K562 (cell line): ENCODE data around the gene UBXN4. TPM values are rescaled to one million over a fixed set of nuclear protein-coding genes. Genes with fewer than 3 reads are reported as not detected.

ENCODE experiments used
- ATF7 ChIP-seq: fragments of 450-650 bp; IDR thresholded peaks from 2 replicates; pipeline ENCODE4 v1.7.1; 2014; ENCODE audit warnings: mild to moderate bottlenecking, moderate library complexity
- BDP1 ChIP-seq: IDR thresholded peaks from 3 replicates; pipeline ENCODE4 v1.6.1; 2011; ENCODE audit not compliant: insufficient read length, insufficient read depth
- ERF ChIP-seq: fragments of 450-650 bp; formaldehyde crosslinking; IDR thresholded peaks from 2 replicates; pipeline ENCODE4 v1.4.0; 2020; ENCODE audit warnings: mild to moderate bottlenecking, mixed read lengths
- ETV6 ChIP-seq, 3 experiments: fragments of 150-350 bp in 1 of 3; sonication (generic) in 1 of 3; formaldehyde crosslinking in 1 of 3; IDR thresholded peaks; 2 replicates each; pipeline versions ENCODE4 v1.6.1 to v1.8.0; 2014 to 2022; ENCODE audit warnings: borderline replicate concordance in 2 of 3, low read depth in 2 of 3, antibody characterized with exemption in 1 of 3, low read length in 1 of 3, mild to moderate bottlenecking in 1 of 3, missing genetic modification reagents in 1 of 3
- FIP1L1 ChIP-seq: fragments of 200-400 bp; formaldehyde crosslinking; IDR thresholded peaks from 2 replicates; pipeline ENCODE4 v1.6.1; 2018; ENCODE audit warnings: mild to moderate bottlenecking, low read depth, low read length; ENCODE audit not compliant: poor library complexity, severe bottlenecking
- FOS ChIP-seq: IDR thresholded peaks from 3 replicates; pipeline ENCODE4 v1.6.1; 2011; ENCODE audit not compliant: insufficient read length; ENCODE audit errors: extremely low read depth
- GTF3C2 ChIP-seq: IDR thresholded peaks from 3 replicates; pipeline ENCODE4 v1.6.1; 2011; ENCODE audit warnings: borderline replicate concordance, mild to moderate bottlenecking, moderate library complexity; ENCODE audit not compliant: insufficient read length; ENCODE audit errors: extremely low read depth
- HCFC1 ChIP-seq: IDR thresholded peaks from 2 replicates; pipeline ENCODE4 v1.6.1; 2012; ENCODE audit warnings: low read depth, low read length, improper control_type of control experiment
- HMG20B ChIP-seq: fragments of 250-450 bp; sonication (Bioruptor Pico); IDR thresholded peaks from 2 replicates; pipeline ENCODE4 v1.5.0; 2021; ENCODE audit warnings: mild to moderate bottlenecking
- LCOR ChIP-seq: sonication (generic); formaldehyde crosslinking; IDR thresholded peaks from 2 replicates; pipeline ENCODE4 v1.8.0; 2022; ENCODE audit warnings: mild to moderate bottlenecking, missing genetic modification reagents
- MAFG ChIP-seq: fragments of 450-650 bp; conservative IDR thresholded peaks from 2 replicates; pipeline ENCODE4 v1.6.1; 2016; ENCODE audit warnings: missing genetic modification characterization, missing compliant biosample characterization
- MAX ChIP-seq: sonication (generic); formaldehyde crosslinking; IDR thresholded peaks from 2 replicates; pipeline ENCODE4 v1.9.0; 2022; ENCODE audit warnings: mild to moderate bottlenecking, missing genetic modification reagents
- POLR2AphosphoS5 ChIP-seq: IDR thresholded peaks from 2 replicates; pipeline ENCODE4 v1.6.1; 2011; ENCODE audit warnings: mild to moderate bottlenecking, low read depth, low read length, moderate library complexity; ENCODE audit not compliant: control insufficient read depth, insufficient read depth
- RBM15 ChIP-seq: fragments of 200-400 bp; formaldehyde crosslinking; IDR thresholded peaks from 2 replicates; pipeline ENCODE4 v1.6.1; 2018; ENCODE audit warnings: mild to moderate bottlenecking, low read length, moderate library complexity; ENCODE audit not compliant: insufficient read depth
- ZNF224 ChIP-seq: sonication (generic); formaldehyde crosslinking; IDR thresholded peaks from 2 replicates; pipeline ENCODE4 v1.8.0; 2022; ENCODE audit warnings: mild to moderate bottlenecking, missing genetic modification reagents
- ZNF280A ChIP-seq: fragments of 450-650 bp; IDR thresholded peaks from 2 replicates; pipeline ENCODE4 v1.6.1; 2018; ENCODE audit warnings: mild to moderate bottlenecking, low read depth; ENCODE audit not compliant: partially characterized antibody
- ZNF696 ChIP-seq: fragments of 250-450 bp; sonication (Bioruptor Pico); conservative IDR thresholded peaks from 2 replicates; pipeline ENCODE4 v1.4.0; 2020; ENCODE audit warnings: mild to moderate bottlenecking, moderate library complexity
- ZNF699 ChIP-seq: fragments of 250-450 bp; sonication (Bioruptor Pico); IDR thresholded peaks from 2 replicates; pipeline ENCODE4 v1.8.0; 2021; ENCODE audit warnings: mild to moderate bottlenecking, moderate library complexity; ENCODE audit not compliant: insufficient replicate concordance
- ZNF780A ChIP-seq: fragments of 250-450 bp; sonication (Bioruptor Pico); IDR thresholded peaks from 2 replicates; pipeline ENCODE4 v1.5.0; 2021; ENCODE audit warnings: mild to moderate bottlenecking
- polyA plus RNA-seq, 8 experiments: library from polyadenylated mRNA; depleted of rRNA in 4 of 8; stranded (reverse) in 5 of 8; unstranded in 3 of 8; fragments of >200 nt; fragmentation: Nextera tagmentation in 2 of 8; fragmentation: Illumina TruSeq in 1 of 8; extraction: Ambion mirVana in 2 of 8; extraction: Trizol in 1 of 8; gene quantifications; 2 replicates each; pipeline versions ENCODE4 v1.2.1 to v1.2.3, GENCODE V29; 2011 to 2014; ENCODE audit warnings: inconsistent platforms in 1 of 8, missing spikeins in 1 of 8
- total RNA-seq, 7 experiments: library from RNA; depleted of rRNA in 6 of 7; stranded (reverse); fragments of >200 nt in 6 of 7; fragmentation: Illumina TruSeq in 2 of 7; extraction: Trizol in 2 of 7; gene quantifications; 2 replicates each; pipeline versions ENCODE4 v1.2.1 to v1.2.3, GENCODE V29; 2011 to 2021; ENCODE audit warnings: low replicate concordance in 1 of 7
- TF ChIP-seq, protein P1 (sequence below): sonication (generic); formaldehyde crosslinking; IDR thresholded peaks from 2 replicates; pipeline ENCODE4 v1.8.0; 2022; ENCODE audit warnings: mild to moderate bottlenecking, missing genetic modification reagents, borderline replicate concordance

The UBXN4 gene
- total and polyA plus RNA-seq, 9 of the 15 experiments (the other 6 are each of a cell fraction or from before 2014, with no cell fraction given): 30.4 to 127 (median 55.3) TPM

DNA sequence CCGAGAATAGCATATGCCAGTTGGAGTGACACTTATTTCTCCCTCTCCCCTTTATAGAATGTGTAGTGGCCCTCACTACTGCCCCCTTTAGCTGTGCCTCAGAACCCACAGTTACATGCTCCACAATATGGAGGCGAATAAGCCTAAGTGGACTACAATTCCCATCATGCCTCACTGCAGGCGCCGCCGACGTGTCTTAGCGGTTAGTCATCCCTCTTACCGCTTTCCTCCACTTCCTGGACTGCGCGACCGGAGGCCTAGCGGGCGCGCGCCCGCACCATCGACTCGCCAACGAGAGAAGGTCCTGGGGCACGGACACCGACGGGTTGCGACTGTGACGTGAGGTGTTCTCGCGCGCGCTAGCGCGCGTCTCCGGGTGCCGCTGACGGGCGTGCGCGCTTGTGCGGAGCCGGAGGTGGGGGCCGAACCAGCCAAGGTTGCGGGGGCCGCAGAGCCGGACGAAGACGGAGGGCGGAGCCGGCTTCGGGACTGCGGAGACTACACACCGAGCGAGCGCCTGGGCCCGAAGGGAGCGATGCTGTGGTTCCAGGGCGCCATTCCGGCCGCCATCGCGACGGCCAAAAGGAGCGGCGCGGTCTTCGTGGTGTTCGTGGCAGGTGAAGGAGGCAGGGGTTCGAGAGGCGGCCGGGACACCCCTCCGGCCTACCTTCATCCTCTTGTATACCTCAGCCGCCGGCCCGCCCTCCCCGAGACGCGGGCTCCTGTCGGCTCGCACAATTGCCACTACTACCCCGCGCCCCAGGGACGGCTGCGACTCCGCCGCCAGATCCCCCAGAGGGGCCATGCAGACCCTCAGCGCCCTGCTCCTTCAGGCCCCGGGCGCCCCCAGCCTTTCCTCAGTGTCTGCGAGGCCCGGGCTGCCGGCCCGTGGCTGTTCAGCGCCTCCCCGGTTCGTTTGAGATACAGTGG, at the start of gene UBXN4 (continued):
- TF ChIP-seq FIP1L1 (no peak), ETV6 (IDR thresholded peaks at IDR 0.05; ENCODE audit: borderline replicate concordance in 1 of 2, low read depth in 2 of 2, low read length in 1 of 2) (no peak), ETV6 (CRISPR knock-in tag; IDR thresholded peaks at IDR 0.05; ENCODE audit: borderline replicate concordance) (no peak), ZNF699 (no peak), LCOR (CRISPR knock-in tag) (peak; percentile 90), ZNF696 (CRISPR knock-in tag) (no peak), MAFG (tag) (no peak), FOS (peak; percentile 39), ZNF780A (CRISPR knock-in tag) (no peak), ZNF224 (CRISPR knock-in tag) (no peak), POLR2AphosphoS5 (peak; percentile 83), ERF (CRISPR knock-in tag) (peak; percentile 81; the same call in 1 of the 2 replicates), HMG20B (no peak), BDP1 (no peak), ZNF280A (no peak), HCFC1 (peak; percentile 95), ATF7 (peak; percentile 96), GTF3C2 (no peak), MAX (CRISPR knock-in tag) (peak; percentile 66), RBM15 (no peak)
- TF ChIP-seq, protein P1, sequence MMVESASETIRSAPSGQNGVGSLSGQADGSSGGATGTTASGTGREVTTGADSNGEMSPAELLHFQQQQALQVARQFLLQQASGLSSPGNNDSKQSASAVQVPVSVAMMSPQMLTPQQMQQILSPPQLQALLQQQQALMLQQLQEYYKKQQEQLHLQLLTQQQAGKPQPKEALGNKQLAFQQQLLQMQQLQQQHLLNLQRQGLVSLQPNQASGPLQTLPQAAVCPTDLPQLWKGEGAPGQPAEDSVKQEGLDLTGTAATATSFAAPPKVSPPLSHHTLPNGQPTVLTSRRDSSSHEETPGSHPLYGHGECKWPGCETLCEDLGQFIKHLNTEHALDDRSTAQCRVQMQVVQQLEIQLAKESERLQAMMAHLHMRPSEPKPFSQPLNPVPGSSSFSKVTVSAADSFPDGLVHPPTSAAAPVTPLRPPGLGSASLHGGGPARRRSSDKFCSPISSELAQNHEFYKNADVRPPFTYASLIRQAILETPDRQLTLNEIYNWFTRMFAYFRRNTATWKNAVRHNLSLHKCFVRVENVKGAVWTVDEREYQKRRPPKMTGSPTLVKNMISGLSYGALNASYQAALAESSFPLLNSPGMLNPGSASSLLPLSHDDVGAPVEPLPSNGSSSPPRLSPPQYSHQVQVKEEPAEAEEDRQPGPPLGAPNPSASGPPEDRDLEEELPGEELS (CRISPR knock-in tag): 0 out of 2 replicates have a peak, but pooled peaks have one; percentile 36
